PC-3 (cell line): ENCODE measurements around the gene ITIH3. TPM values are rescaled to one million over a fixed set of nuclear protein-coding genes. Genes with fewer than 3 reads are reported as not detected.

Source experiments
- ATAC-seq: fragments of 200-7000 bp; cut with Tn5 transposase; 2 replicates; pipeline ENCODE4 v1.9.1; 2020; ENCODE audit warnings: mild to moderate bottlenecking, moderate library complexity
- BruUV-seq: library from RNA; stranded (reverse); fragments of 400-500 nt; replicated peaks from 2 replicates; lab custom pipeline; 2021; lab: Mats Ljungman, UMichigan
- CTCF ChIA-PET: fragments of 300-600 bp; sonication (Branson Sonifier 250); formaldehyde crosslinking; loops from one replicate; lab custom pipeline; 2022; ENCODE audit warnings: antibody characterized with exemption; lab: Charles Lee
- POLR2A ChIA-PET: fragments of 300-600 bp; sonication (Branson Sonifier 250); formaldehyde crosslinking; loops from one replicate; lab custom pipeline; 2022; ENCODE audit warnings: antibody characterized with exemption; ENCODE audit not compliant: unreplicated experiment; lab: Charles Lee
- DNase-seq: peaks from one replicate; pipeline ENCODE4 v3.0.0-alpha.2; 2015
- H2AFZ ChIP-seq: fragments of 300-600 bp; sonication (generic); 2 replicates; pipeline ENCODE4 v1.6.0; 2016; ENCODE audit warnings: antibody characterized with exemption, low read length
- H3F3A ChIP-seq: fragments of 300-600 bp; sonication (generic); one replicate; pipeline ENCODE4 v1.6.0; 2017; ENCODE audit warnings: antibody characterized with exemption, low read length, control low read depth, mild to moderate bottlenecking; ENCODE audit not compliant: unreplicated experiment
- H3K27ac ChIP-seq: fragments of 300-600 bp; sonication (generic); 2 replicates; pipeline ENCODE4 v1.5.1; 2016; ENCODE audit warnings: mild to moderate bottlenecking, low read length
- H3K27me3 ChIP-seq: fragments of 300-600 bp; sonication (generic); 2 replicates; pipeline ENCODE4 v1.6.1; 2016; ENCODE audit warnings: low read length, mixed read lengths
- H3K36me3 ChIP-seq: fragments of 300-600 bp; sonication (generic); 2 replicates; pipeline ENCODE4 v1.6.1; 2016; ENCODE audit warnings: low read depth, mixed run types, low read length, mixed read lengths
- H3K4me1 ChIP-seq: fragments of 300-600 bp; sonication (generic); 2 replicates; pipeline ENCODE4 v1.5.1; 2016; ENCODE audit warnings: low read length; ENCODE audit not compliant: insufficient read depth
- H3K4me2 ChIP-seq: fragments of 300-600 bp; sonication (generic); 2 replicates; pipeline ENCODE4 v1.6.0; 2016; ENCODE audit warnings: low read length
- H3K4me3 ChIP-seq: fragments of 300-600 bp; sonication (generic); 2 replicates; pipeline ENCODE4 v1.5.1; 2016; ENCODE audit warnings: mild to moderate bottlenecking, low read length, mixed read lengths
- H3K79me2 ChIP-seq: fragments of 300-600 bp; sonication (generic); 2 replicates; pipeline ENCODE4 v1.6.1; 2017; ENCODE audit warnings: low read length, mixed read lengths
- H3K9ac ChIP-seq: fragments of 300-600 bp; sonication (generic); 2 replicates; pipeline ENCODE4 v1.6.0; 2016; ENCODE audit warnings: mild to moderate bottlenecking, low read length
- H3K9me2 ChIP-seq: fragments of 300-600 bp; sonication (generic); replicated peaks from 2 replicates; pipeline ENCODE4 v1.6.1; 2016; ENCODE audit warnings: mixed run types, low read length, mixed read lengths
- H3K9me3 ChIP-seq: fragments of 300-600 bp; sonication (generic); 2 replicates; pipeline ENCODE4 v1.6.1; 2016; ENCODE audit warnings: low read length, mixed read lengths
- H4K20me1 ChIP-seq: fragments of 300-600 bp; sonication (generic); 2 replicates; pipeline ENCODE4 v1.6.1; 2016; ENCODE audit warnings: low read length, mixed read lengths
- EZH2 ChIP-seq: fragments of 300-600 bp; sonication (generic); IDR thresholded peaks from one replicate; pipeline ENCODE4 v1.6.1; 2017; ENCODE audit warnings: antibody characterized with exemption, mild to moderate bottlenecking, low read length; ENCODE audit not compliant: unreplicated experiment
- EZH2phosphoT487 ChIP-seq: fragments of 300-600 bp; sonication (generic); IDR thresholded peaks from 2 replicates; pipeline ENCODE4 v1.6.1; 2018; ENCODE audit warnings: mild to moderate bottlenecking, antibody characterized with exemption, low read length, borderline replicate concordance
- intact Hi-C: fragments of 100-400 bp; cut with micrococcal nuclease; formaldehyde crosslinking; loops from 2 replicates; pipeline ENCODE4 v1.9.0; 2023
- total RNA-seq: library from RNA; depleted of rRNA; stranded (reverse); fragments of >200 nt; gene quantifications from 2 replicates; pipeline ENCODE4 v1.2.3, GENCODE V29; 2014
- TF ChIP-seq, protein P1 (sequence below): fragments of 300-600 bp; sonication (generic); conservative IDR thresholded peaks from 2 replicates; pipeline ENCODE4 v1.5.1; 2017; ENCODE audit warnings: antibody characterized with exemption, low read depth, mild to moderate bottlenecking, low read length

Gene ITIH3
- total RNA-seq, 1 experiment from 2014 or later, result not detected

DNA sequence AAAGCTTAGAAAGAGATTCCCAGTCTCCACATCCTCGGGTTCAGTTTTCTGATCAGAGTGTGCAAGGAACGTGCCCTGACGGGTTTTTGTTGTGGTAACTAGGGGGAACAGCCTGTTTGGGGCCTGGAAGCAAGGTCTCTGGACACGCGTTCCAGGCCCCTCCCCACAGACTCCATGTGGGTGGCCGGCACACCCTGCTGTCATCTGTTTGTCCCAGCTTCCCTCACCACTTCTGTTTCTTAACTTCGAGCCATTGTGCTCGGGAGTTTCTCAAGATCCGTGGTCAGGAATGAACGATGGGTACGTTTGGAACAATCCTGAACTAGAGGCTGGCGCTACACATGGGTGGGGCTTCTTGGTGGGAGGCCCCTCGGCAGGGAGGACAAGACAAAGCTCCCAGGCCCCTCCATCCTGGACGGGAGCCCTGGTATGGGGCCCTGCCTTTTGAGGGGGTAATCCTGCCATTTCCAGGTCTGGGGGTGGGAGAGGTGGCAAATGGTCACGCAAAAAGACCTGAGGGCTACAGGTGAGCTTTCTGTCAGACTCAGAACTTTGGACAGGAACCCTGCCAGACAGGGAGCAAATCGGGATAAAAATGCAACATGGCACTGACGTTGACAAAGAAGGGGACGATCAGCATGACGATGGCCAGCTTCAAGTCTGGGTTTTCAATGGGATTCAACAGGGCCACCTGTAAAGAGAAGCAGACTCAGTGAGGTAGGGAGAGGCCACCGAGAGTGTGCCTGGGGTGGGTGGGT lies 48.7 kb downstream of the ITIH3 start:
- no peak overlapping the region for H3K27ac ChIP-seq
- H3K27me3 ChIP-seq, result no peaks in the 10 kb centered on the region
- ATAC-seq (no peak), DNase-seq (no peak)
- no peak overlapping the region for H3K9ac ChIP-seq
- no TSS peak for BruUV-seq
- no peak for TF ChIP-seq EZH2
- TF ChIP-seq EZH2phosphoT487, result no peak
- TF ChIP-seq, protein P1, sequence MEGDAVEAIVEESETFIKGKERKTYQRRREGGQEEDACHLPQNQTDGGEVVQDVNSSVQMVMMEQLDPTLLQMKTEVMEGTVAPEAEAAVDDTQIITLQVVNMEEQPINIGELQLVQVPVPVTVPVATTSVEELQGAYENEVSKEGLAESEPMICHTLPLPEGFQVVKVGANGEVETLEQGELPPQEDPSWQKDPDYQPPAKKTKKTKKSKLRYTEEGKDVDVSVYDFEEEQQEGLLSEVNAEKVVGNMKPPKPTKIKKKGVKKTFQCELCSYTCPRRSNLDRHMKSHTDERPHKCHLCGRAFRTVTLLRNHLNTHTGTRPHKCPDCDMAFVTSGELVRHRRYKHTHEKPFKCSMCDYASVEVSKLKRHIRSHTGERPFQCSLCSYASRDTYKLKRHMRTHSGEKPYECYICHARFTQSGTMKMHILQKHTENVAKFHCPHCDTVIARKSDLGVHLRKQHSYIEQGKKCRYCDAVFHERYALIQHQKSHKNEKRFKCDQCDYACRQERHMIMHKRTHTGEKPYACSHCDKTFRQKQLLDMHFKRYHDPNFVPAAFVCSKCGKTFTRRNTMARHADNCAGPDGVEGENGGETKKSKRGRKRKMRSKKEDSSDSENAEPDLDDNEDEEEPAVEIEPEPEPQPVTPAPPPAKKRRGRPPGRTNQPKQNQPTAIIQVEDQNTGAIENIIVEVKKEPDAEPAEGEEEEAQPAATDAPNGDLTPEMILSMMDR, result no peak
- no peaks in the 10 kb centered on the region for H3K36me3 ChIP-seq
- no peak overlapping the region for H3K4me2 ChIP-seq
- H3K9me2 ChIP-seq, result no peaks in the 10 kb centered on the region
- no peak overlapping the region for H2AFZ ChIP-seq
- no peak overlapping the region for H3K4me3 ChIP-seq
- H3K79me2 ChIP-seq, result no peaks in the 10 kb centered on the region
- CTCF ChIA-PET, result no interaction called here
- no peaks in the 10 kb centered on the region for H3K4me1 ChIP-seq
- no peaks in the 10 kb centered on the region for H3K9me3 ChIP-seq
- intact Hi-C loops, result no loop called here
- no peaks in the 10 kb centered on the region for H3F3A ChIP-seq
- POLR2A ChIA-PET, result no interaction called here
- no peaks in the 10 kb centered on the region for H4K20me1 ChIP-seq

DNA sequence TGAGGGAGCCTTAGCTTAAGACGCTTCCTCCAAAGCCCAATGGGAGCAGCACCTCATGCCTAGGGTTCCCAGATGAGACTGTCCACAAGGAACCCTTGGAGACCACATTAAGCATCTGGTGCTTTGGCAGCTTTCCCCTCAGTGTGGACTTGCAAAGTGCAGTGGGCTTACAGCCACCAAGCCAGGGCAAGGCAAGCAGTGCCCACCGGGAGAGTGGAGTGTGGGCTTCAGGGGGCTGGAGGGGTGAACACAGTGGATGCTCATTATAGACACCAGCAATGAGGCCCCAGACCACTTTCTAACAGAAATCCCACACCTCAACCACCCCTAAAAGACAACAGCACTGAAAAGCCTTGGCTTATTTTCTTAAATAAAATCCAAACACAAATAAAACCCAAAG lies 49.3 kb downstream of the ITIH3 start:
- Histone ChIP-seq H2AFZ (no peak overlapping the region), H3K4me1 (no peaks in the 10 kb centered on the region), H3K9me2 (no peaks in the 10 kb centered on the region), H4K20me1 (no peaks in the 10 kb centered on the region), H3K79me2 (no peaks in the 10 kb centered on the region), H3K9ac (no peak overlapping the region), H3K4me3 (no peak overlapping the region), H3K36me3 (no peaks in the 10 kb centered on the region), H3K27me3 (no peaks in the 10 kb centered on the region), H3K27ac (no peak overlapping the region), H3K4me2 (no peak overlapping the region), H3K9me3 (no peaks in the 10 kb centered on the region), H3F3A (no peaks in the 10 kb centered on the region)
- POLR2A ChIA-PET, result no interaction called here
- BruUV-seq, result no TSS peak
- intact Hi-C loops, result no loop called here
- CTCF ChIA-PET, result no interaction called here
- TF ChIP-seq EZH2 (no peak), EZH2phosphoT487 (no peak)
- TF ChIP-seq, protein P1, result no peak
- ATAC-seq, result no peak
- DNase-seq, result no peak

DNA sequence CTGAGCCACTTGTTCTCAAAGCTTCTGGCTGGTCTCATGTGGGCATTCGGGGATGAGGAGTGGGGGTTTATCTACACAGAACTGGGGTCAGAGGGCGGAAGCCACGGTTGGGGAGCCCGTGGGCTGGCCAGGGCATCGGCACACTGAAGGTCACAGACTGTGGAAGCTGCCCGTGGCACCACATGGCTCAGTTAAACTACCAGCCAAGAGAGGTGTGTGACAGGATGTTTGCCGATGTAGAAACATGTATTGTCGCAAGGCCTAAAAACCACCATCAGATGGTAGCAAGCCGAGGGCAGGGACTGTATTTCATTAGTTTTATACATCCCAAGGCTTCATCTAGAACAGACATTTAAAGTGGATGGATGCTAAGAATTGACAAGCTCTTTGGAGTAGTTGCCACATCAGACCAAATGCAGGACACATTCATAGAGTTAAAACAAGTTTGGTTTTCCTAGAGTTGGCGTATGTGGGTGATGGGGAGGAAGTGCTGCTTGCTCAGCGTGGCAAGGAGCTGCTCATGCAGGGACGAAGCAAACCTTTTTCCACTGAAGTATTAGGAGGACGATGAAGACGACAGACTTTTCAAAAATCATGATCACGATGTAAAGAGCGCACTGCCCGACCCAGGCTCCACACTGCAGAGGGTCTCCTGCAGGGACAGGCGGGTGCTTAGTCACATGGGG lies 49.8 kb downstream of the ITIH3 start:
- no peak overlapping the region for H3K27ac ChIP-seq
- no peak for ATAC-seq
- no peak for DNase-seq
- no peak overlapping the region for H3K4me3 ChIP-seq
- ChIA-PET POLR2A (no interaction called here), CTCF (no interaction called here)
- H3K4me1 ChIP-seq, result no peaks in the 10 kb centered on the region
- H3K4me2 ChIP-seq, result no peak overlapping the region
- TF ChIP-seq EZH2, result no peak
- TF ChIP-seq, protein P1, result no peak
- TF ChIP-seq EZH2phosphoT487, result no peak
- H4K20me1 ChIP-seq, result no peaks in the 10 kb centered on the region
- no peaks in the 10 kb centered on the region for H3K9me3 ChIP-seq
- H3K9me2 ChIP-seq, result no peaks in the 10 kb centered on the region
- H3K27me3 ChIP-seq, result no peaks in the 10 kb centered on the region
- no peaks in the 10 kb centered on the region for H3K36me3 ChIP-seq
- no peak overlapping the region for H2AFZ ChIP-seq
- no TSS peak for BruUV-seq
- no peaks in the 10 kb centered on the region for H3F3A ChIP-seq
- intact Hi-C loops, result no loop called here
- no peaks in the 10 kb centered on the region for H3K79me2 ChIP-seq
- H3K9ac ChIP-seq, result no peak overlapping the region
